GM10266 (cell line): ENCODE data around the gene SMARCA1.
"Not testable (repeated sequence)": the region's sequence is repeated elsewhere in the genome, so short reads cannot be mapped to it uniquely, and the experiment has no call there.

ENCODE experiments used
- DNase-seq: peaks from one replicate; pipeline ENCODE4 v3.0.0; 2012; ENCODE audit errors: extremely low spot score
- TF ChIP-seq, protein P1 (sequence below): IDR thresholded peaks from 2 replicates; pipeline ENCODE4 v1.5.1; 2012; ENCODE audit warnings: mild to moderate bottlenecking, low read depth; ENCODE audit not compliant: control insufficient read depth, insufficient read depth; ENCODE audit errors: missing control alignments

SMARCA1 gene

GRCh38 chrX:129559783-129560182 lies 36.5 kb upstream of the SMARCA1 start:
- TF ChIP-seq, protein P1, sequence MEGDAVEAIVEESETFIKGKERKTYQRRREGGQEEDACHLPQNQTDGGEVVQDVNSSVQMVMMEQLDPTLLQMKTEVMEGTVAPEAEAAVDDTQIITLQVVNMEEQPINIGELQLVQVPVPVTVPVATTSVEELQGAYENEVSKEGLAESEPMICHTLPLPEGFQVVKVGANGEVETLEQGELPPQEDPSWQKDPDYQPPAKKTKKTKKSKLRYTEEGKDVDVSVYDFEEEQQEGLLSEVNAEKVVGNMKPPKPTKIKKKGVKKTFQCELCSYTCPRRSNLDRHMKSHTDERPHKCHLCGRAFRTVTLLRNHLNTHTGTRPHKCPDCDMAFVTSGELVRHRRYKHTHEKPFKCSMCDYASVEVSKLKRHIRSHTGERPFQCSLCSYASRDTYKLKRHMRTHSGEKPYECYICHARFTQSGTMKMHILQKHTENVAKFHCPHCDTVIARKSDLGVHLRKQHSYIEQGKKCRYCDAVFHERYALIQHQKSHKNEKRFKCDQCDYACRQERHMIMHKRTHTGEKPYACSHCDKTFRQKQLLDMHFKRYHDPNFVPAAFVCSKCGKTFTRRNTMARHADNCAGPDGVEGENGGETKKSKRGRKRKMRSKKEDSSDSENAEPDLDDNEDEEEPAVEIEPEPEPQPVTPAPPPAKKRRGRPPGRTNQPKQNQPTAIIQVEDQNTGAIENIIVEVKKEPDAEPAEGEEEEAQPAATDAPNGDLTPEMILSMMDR = no peak
- DNase-seq = no peak

DNA sequence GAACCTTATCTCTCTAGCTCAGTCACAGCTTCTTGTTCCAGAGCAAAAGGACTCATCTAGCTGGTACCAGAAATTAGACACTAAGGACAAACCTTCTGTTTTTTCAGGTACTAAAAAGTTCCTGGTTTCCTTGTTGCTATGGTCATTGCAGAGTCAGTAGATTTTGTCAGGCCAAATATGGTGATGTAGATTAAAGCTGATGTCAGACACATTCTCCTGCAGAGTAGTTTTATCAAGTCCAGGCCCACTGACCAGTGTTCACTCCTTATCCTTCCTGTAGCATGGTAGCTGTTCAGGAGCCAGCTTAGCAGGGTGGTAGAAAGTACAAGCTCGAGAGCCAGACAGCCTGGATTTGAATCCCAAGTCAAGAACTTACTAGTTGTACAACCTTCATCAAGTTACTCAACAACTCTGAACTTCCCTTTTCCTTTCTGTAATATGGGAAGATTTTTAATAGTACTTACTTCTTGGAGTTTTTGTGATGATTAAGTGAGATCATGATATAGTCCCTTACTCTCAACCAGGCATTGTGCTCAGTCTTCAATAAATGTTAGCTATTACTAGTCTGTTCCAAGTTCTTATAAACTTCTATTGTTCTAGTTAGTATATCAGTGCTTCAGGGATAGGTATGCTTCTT lies 34.7 kb upstream of the SMARCA1 start:
- TF ChIP-seq, protein P1 = no peak
- no peak for DNase-seq

DNA sequence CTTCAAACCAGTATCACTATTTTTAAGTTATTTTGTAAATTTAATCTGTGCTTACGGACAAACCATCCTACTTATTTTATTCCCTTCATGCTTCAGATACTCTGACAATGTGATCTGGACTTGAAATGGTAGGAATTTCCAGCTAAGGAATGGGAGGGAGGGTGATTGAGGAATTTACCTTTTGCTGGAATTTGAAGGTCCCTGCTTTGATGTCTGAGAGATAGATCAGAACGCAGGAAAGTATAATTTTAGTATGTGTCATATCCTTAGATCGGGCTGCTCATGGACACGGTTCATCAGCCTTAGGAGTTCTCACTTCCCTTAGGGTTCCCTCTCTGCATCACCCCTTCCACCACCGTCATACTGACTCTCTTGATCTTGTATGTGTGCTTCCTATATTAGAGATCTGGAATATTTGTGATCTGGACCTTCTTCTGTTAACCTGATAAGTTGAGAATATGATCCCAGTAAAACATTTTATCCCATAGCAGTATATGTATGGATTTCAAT lies 33.6 kb upstream of the SMARCA1 start:
- no peak for DNase-seq
- TF ChIP-seq, protein P1 = no peak

- not testable (repeated sequence) for DNase-seq
These were observed 31.5 kb upstream of the SMARCA1 start for GRCh38 chrX:129554816-129555215.

GRCh38 chrX:129553619-129554288 lies 30.5 kb upstream of the SMARCA1 start:
- TF ChIP-seq, protein P1 = no peak
- DNase-seq = peak; percentile 12

- TF ChIP-seq, protein P1 = no peak
- DNase-seq = no peak
These were observed 25.8 kb upstream of the SMARCA1 start for GRCh38 chrX:129549124-129549523.

GRCh38 chrX:129545408-129545807 lies 22.1 kb upstream of the SMARCA1 start:
- DNase-seq = no peak
- TF ChIP-seq, protein P1 = no peak
